HUES6 (cell line): Measurements from ENCODE around the gene FASTKD3.

ENCODE experiments used
- H3K27ac ChIP-seq: 2 replicates; pipeline ENCODE4 v1.7.0; 2013; ENCODE audit warnings: low read depth, mild to moderate bottlenecking, low read length, inconsistent platforms
- H3K27me3 ChIP-seq: 2 replicates; pipeline ENCODE4 v1.6.1; 2013; ENCODE audit warnings: low read length; ENCODE audit not compliant: control insufficient read depth, insufficient read depth
- H3K36me3 ChIP-seq: 2 replicates; pipeline ENCODE4 v1.6.1; 2013; ENCODE audit warnings: low read length; ENCODE audit not compliant: control insufficient read depth, insufficient read depth
- H3K4me1 ChIP-seq: 2 replicates; pipeline ENCODE4 v1.6.1; 2013; ENCODE audit warnings: low read length; ENCODE audit not compliant: control insufficient read depth, insufficient read depth
- H3K4me3 ChIP-seq: 2 replicates; pipeline ENCODE4 v1.5.1; 2013; ENCODE audit warnings: low read depth, low read length
- H3K9ac ChIP-seq: one replicate; pipeline ENCODE4 v1.6.1; 2013; ENCODE audit warnings: mild to moderate bottlenecking, low read length
- H3K9me3 ChIP-seq: 2 replicates; pipeline ENCODE4 v1.6.1; 2013; ENCODE audit warnings: low read depth, low read length; ENCODE audit not compliant: control insufficient read depth, insufficient read depth

Gene FASTKD3

GRCh38 chr5:7857926-7858632 lies 10.8 kb downstream of the FASTKD3 start:
- H3K27me3 ChIP-seq, result no peaks in the 10 kb centered on the region
- no peaks in the 10 kb centered on the region for H3K9me3 ChIP-seq
- H3K36me3 ChIP-seq, result peaks cover 42% of the 10 kb centered on the region
- H3K4me1 ChIP-seq, result no peaks in the 10 kb centered on the region
- H3K9ac ChIP-seq, result no peak overlapping the region
- no peak overlapping the region for H3K27ac ChIP-seq
- H3K4me3 ChIP-seq, result no peak overlapping the region

GRCh38 chr5:7857361-7857760 lies 11.5 kb downstream of the FASTKD3 start:
- Histone ChIP-seq H3K9ac (no peak overlapping the region), H3K9me3 (no peaks in the 10 kb centered on the region), H3K36me3 (peaks cover 35% of the 10 kb centered on the region), H3K27ac (no peak overlapping the region), H3K27me3 (no peaks in the 10 kb centered on the region), H3K4me1 (no peaks in the 10 kb centered on the region), H3K4me3 (no peak overlapping the region)

- H3K4me1 ChIP-seq, result no peaks in the 10 kb centered on the region
- H3K4me3 ChIP-seq, result no peak overlapping the region
- peaks cover 30% of the 10 kb centered on the region for H3K36me3 ChIP-seq
- H3K9ac ChIP-seq, result no peak overlapping the region
- no peaks in the 10 kb centered on the region for H3K9me3 ChIP-seq
- H3K27ac ChIP-seq, result no peak overlapping the region
- peaks cover 3% of the 10 kb centered on the region; the same call in 1 of the 2 replicates for H3K27me3 ChIP-seq
Observed at GRCh38 chr5:7856855-7857254, 12.0 kb downstream of the FASTKD3 start.

GRCh38 chr5:7855611-7856010 lies 13.2 kb downstream of the FASTKD3 start:
- H3K9me3 ChIP-seq, result no peaks in the 10 kb centered on the region
- H3K27ac ChIP-seq, result no peak overlapping the region
- H3K36me3 ChIP-seq, result peaks cover 20% of the 10 kb centered on the region
- no peak overlapping the region for H3K4me3 ChIP-seq
- no peaks in the 10 kb centered on the region for H3K4me1 ChIP-seq
- H3K9ac ChIP-seq, result no peak overlapping the region
- peaks cover 10% of the 10 kb centered on the region for H3K27me3 ChIP-seq

- H3K36me3 ChIP-seq, result no peaks in the 10 kb centered on the region
- peaks cover 27% of the 10 kb centered on the region for H3K27me3 ChIP-seq
- peaks cover 6% of the 10 kb centered on the region; the same call in 1 of the 2 replicates for H3K4me1 ChIP-seq
- H3K27ac ChIP-seq, result no peak overlapping the region
- no peak overlapping the region for H3K9ac ChIP-seq
- H3K9me3 ChIP-seq, result no peaks in the 10 kb centered on the region
- no peak overlapping the region for H3K4me3 ChIP-seq
Observed at GRCh38 chr5:7852988-7853387, 15.8 kb downstream of the FASTKD3 start.

GRCh38 chr5:7852542-7852941 lies 16.3 kb downstream of the FASTKD3 start:
- no peak overlapping the region for H3K27ac ChIP-seq
- no peak overlapping the region for H3K9ac ChIP-seq
- H3K9me3 ChIP-seq, result no peaks in the 10 kb centered on the region
- peaks cover 27% of the 10 kb centered on the region for H3K27me3 ChIP-seq
- no peak overlapping the region for H3K4me3 ChIP-seq
- no peaks in the 10 kb centered on the region for H3K36me3 ChIP-seq
- H3K4me1 ChIP-seq, result peaks cover 6% of the 10 kb centered on the region; the same call in 1 of the 2 replicates

- H3K9me3 ChIP-seq, result no peaks in the 10 kb centered on the region
- no peaks in the 10 kb centered on the region for H3K36me3 ChIP-seq
- H3K9ac ChIP-seq, result no peak overlapping the region
- H3K4me3 ChIP-seq, result peak overlapping the region; percentile 87
- H3K27me3 ChIP-seq, result peaks cover 27% of the 10 kb centered on the region
- H3K4me1 ChIP-seq, result peaks cover 6% of the 10 kb centered on the region; the same call in 1 of the 2 replicates
- H3K27ac ChIP-seq, result no peak overlapping the region
Observed at GRCh38 chr5:7851617-7852289, 17.1 kb downstream of the FASTKD3 start.

GRCh38 chr5:7851240-7851592 lies 17.6 kb downstream of the FASTKD3 start:
- H3K9me3 ChIP-seq, result no peaks in the 10 kb centered on the region
- no peak overlapping the region for H3K27ac ChIP-seq
- H3K4me3 ChIP-seq, result peak overlapping the region; percentile 87
- peaks cover 27% of the 10 kb centered on the region for H3K27me3 ChIP-seq
- H3K9ac ChIP-seq, result no peak overlapping the region
- H3K4me1 ChIP-seq, result peaks cover 6% of the 10 kb centered on the region; the same call in 1 of the 2 replicates
- no peaks in the 10 kb centered on the region for H3K36me3 ChIP-seq

- Histone ChIP-seq H3K27ac (no peak within 1 kb of the TSS), H3K9ac (peak within 1 kb of the TSS; percentile 71), H3K4me1 (peaks cover 6% of the 10 kb centered on the region; the same call in 1 of the 2 replicates), H3K4me3 (peak within 1 kb of the TSS; percentile 87), H3K9me3 (no peaks in the 10 kb centered on the region), H3K27me3 (peaks cover 27% of the 10 kb centered on the region), H3K36me3 (no peaks in the 10 kb centered on the region)
Observed at GRCh38 chr5:7850395-7851239, 18.2 kb downstream of the FASTKD3 start, which contains the start of gene CFAP90. CFAP90 (minus strand) TSS chr5:7851133; CDS start chr5:7851021, 112 bp downstream.

- Histone ChIP-seq H3K27ac (no peak overlapping the region), H3K4me1 (peaks cover 6% of the 10 kb centered on the region; the same call in 1 of the 2 replicates), H3K36me3 (no peaks in the 10 kb centered on the region), H3K27me3 (peaks cover 27% of the 10 kb centered on the region), H3K9me3 (no peaks in the 10 kb centered on the region), H3K4me3 (peak overlapping the region; percentile 84), H3K9ac (peak overlapping the region; percentile 24)
Observed at GRCh38 chr5:7849681-7850394, 19.0 kb downstream of the FASTKD3 start.
